NOMO-1 treated with dmso at 0.1 percent for 144 hours (cell line): ENCODE data around the gene ANO1.
"Not testable (repeated sequence)": the region's sequence is repeated elsewhere in the genome, so short reads cannot be mapped to it uniquely, and the experiment has no call there.

ENCODE experiments used
- DNase-seq: peaks from one replicate; lab custom pipeline; 2025; ENCODE audit not compliant: unreplicated experiment; lab: John Stamatoyannopoulos, UW

ANO1 gene

DNA sequence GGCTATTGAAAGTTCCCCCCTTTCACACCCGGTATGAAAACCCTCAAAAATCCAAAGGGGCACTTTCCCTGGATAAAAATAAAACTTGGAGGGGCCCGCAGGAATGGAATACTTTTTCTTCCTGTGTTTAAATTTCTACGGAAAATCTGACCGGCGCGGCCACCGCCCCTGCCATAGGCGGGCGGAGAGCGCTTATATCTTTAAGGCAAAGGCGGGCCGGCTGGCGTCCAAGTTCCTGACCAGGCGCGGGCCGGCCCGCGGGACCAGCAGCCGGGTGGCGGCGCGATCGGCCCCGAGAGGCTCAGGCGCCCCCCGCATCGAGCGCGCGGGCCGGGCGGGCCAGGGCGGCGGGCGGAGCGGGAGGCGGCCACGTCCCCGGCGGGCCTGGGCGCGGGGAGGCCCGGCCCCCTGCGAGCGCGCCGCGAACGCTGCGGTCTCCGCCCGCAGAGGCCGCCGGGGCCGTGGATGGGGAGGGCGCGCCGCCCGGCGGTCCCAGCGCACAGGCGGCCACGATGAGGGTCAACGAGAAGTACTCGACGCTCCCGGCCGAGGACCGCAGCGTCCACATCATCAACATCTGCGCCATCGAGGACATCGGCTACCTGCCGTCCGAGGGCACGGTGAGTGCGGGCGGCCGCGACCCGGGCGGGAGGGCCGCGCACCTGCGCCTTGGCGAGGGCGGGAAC, at the start of gene ANO1:
ANO1 (plus strand) TSS at position 223 of the 686 bp plus-strand sequence; CDS start at position 513, 290 bp downstream.
- no peak for DNase-seq

DNA sequence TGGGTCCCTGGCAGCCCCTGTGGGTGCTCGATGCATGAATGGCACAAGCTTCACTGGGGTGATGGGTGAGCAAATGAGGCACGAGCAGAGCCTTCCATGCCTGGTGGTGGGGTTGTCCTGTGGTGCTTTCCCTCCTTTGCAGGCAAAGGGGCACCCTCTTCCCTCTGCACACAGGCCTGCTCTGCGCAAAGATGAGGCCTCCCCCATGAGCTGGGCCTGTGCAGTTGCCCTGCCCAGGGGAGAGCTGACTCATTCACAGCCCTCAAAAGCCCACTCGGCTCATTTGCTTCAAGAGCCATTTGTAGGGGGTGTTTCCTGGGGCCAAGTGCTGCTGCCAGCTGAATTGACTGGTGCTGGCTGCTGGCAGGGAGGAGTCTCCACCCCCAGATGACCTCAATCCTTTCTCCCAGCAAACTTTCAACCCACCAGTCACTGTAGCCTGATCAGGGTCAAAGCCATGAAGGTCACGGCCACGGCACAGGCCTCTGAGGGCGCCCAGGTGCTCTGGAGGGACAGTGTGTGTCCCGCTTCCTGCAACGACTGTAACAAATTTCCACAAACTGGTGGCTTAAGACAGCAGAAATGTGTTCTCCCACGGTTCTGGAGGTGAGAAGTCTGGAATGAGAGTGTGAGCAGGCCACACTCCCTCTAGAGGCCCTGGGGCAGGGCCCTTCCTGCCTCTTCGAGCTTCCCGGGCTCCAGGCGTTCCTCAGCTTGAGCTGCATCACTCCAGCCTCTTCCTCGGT, 48.8 kb upstream of the ANO1 start:
- DNase-seq: no peak

DNA sequence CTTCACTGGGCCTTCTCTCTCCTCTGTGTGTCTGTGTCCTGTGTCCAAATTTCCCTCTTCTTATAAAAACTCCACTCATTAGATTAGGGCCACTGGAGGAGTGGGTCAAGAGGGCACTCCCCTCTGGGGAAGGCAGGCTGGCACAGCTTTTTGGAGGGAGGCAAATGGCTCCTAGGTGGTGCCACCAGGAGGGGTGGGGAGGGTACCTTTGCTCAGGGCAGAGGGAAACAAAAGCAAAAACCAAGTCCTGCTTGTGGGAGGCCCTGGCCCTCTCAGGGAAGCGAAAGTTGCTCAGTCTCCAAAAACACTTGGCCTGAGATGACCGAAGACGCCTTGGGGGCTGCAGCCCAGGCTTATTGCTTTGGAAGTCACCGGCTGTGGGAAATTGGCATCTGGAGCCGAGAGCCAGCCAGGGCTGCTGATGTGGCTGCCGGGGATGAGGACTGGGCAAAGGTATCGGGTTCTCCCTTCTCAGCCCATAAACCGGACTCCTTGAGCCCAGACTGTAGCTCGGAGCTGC, 48.2 kb upstream of the ANO1 start:
- no peak for DNase-seq

DNA sequence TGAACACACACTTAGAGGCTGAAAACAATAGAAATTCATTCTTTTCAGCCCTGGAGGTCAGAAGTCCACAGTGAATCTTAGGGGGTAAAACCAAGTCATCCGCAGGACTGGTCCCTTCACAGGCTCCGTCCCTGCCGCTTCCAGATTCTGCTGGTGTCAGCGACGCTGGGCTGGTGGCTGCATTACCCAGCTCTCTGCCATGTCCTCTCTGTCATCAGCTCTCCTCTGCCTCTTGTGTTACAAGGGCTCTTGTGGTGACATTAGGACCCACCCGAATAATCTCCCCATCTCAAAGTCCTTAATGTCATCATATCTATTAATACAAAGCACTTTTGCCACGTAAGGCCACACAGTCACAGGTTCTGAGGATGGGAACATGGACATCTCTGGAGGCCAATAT, 47.7 kb upstream of the ANO1 start:
- no peak for DNase-seq

DNA sequence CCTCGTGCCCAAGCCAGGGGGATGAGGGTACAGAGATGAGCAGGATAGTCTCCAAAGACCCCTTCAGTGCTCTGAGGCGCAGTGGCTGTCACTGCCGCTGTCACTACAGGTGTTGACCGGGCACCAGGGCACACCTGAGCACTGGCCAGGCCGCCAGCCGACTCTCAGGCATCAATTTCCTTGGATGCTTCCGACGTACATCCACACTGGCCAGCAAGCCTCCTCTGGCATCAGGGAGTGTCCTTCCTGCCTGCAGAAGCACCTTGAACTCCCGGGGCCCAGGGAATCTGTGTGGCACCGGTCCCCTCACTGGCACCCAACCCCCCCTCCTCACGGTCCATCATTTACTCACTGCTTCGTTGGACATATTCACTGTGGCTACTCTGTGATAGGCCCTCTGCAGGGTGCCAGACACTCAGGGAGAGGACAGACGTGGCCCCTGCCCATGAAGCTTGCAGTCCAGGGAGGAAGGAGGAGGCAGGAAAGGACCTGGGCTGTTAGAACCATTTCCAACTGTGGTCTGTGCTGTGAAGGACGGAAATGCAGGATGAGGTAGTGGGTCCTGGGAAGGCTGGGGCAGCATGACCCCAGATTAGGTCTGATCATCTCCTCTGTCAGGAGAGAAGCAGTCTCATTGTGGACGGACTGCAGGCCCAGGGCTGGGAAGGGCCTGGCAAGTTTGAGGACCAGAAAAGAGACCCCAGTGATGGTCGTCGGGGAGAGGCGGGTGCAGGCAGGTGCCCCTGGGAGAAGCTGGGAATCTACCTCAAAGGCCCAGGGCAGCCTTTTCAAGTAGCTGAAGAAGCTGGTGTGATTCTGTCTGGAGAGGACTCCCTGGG, 46.3 kb upstream of the ANO1 start:
- no peak for DNase-seq

DNA sequence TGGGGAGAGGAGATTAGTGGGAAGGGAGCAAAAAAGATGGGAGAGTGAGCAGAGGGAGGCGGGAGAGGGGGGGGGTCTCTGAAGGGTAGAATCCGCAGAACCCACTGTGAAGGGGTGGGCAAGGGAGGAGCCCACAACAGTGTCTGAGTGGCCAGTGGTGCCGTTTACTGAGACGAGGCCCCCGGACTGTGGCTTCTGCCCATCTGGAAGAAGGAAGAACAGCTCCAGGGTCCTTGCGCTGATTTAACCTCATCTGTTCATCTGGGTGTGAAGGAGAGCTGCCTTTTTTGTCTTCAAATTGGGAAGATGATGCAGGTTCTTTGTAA, 45.7 kb upstream of the ANO1 start:
- DNase-seq: no peak

DNA sequence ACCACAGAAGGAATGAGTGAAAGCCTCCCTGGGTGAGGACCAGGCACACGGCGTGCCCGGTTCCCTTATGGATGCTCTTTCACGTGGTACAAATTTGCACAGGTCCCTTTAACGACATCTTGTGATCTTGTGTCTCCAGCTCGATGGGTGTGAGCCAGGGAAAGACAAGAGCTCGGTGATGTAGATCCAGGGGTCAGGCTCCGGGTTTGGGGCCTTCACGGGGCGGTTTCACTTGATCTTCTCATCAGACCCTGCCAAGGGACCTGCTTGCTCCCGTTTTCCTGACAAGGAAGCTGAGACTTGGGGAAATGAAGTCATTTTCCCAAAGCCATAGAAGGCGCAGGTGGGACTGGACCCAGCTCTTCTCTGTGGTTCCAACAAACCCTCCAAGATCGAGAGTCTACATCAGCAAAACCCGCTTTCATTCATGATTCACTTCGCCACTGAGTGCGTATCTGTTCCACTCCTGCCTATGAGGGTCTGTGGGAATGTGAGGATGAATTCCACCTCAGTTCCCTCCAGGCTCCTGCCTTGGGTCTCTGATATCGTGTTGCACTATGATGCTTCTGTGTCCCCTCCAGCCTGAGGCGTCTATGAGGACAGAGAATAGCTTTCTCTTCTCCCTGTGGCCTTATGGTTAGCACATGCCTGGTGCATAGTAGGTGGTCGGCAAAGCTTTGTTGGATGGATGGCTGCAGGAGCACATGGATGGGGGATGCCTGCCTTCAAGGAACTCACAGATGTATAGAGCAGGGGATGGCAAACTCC, 45.0 kb upstream of the ANO1 start:
- no peak for DNase-seq

DNA sequence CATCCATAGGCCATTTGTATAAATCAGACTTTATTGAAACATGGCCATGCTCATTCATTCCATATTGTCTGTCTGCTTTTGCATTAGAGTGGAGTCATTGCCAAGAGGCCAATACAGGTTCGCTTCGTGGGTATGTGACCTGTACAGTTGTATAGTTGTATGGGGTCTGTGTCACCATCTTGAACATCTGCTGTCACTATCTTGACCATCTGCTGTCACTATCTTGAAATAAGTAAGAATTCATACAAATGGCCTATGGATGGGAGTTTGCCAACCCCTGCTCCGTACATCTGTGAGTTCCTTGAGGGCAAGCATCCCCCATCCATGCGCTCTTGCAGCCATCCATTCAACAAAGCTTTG, 44.4 kb upstream of the ANO1 start:
- DNase-seq: no peak

DNA sequence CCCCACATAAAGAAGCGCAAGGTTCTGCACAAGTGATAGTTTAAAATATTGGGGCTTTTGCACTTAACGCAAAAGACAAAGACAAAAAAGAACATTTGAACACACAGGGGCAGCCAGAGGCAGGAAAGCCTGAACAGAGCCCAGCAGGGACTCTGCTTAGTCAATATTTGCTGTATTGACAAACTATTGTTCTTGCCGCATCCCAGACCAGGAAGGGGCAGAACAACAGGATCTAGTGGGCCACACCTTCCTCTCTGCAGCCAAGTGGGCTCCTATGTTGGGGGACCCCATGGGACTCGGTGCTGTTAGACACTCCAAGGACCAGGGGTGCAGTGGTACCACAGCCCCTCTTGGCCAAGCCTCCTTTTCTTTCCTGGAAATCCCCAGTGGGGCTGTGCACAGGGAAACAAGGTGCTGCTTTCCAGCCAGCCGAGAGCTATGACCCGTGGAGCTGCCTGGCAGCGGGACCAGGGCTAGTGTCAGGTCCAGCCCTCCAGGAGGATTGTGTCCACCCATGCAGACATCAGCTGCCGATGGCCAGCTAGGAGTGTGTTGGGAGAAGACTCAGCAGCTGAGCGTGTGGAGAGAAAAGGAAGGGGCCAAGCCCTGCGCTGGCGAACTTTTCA, 43.3 kb upstream of the ANO1 start:
- no peak for DNase-seq

DNA sequence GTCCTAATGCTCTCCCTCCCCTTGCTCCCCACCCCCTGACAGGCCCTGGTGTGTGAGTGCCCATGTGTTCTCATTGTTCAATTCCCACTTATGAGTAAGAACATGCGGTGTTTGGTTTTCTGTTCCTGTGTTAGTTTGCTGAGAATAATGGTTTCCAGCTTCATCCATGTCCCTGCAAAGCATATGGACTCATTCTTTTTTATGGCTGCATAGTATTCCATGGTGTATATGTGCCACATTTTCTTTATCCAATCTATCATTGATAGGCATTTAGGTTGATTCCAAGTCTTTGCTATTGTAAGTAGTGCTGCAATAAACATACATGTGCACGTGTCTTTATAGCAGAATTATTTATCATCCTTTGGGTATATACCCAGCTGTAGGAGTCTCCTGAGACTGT, 42.5 kb upstream of the ANO1 start:
- not testable (repeated sequence) for DNase-seq

DNA sequence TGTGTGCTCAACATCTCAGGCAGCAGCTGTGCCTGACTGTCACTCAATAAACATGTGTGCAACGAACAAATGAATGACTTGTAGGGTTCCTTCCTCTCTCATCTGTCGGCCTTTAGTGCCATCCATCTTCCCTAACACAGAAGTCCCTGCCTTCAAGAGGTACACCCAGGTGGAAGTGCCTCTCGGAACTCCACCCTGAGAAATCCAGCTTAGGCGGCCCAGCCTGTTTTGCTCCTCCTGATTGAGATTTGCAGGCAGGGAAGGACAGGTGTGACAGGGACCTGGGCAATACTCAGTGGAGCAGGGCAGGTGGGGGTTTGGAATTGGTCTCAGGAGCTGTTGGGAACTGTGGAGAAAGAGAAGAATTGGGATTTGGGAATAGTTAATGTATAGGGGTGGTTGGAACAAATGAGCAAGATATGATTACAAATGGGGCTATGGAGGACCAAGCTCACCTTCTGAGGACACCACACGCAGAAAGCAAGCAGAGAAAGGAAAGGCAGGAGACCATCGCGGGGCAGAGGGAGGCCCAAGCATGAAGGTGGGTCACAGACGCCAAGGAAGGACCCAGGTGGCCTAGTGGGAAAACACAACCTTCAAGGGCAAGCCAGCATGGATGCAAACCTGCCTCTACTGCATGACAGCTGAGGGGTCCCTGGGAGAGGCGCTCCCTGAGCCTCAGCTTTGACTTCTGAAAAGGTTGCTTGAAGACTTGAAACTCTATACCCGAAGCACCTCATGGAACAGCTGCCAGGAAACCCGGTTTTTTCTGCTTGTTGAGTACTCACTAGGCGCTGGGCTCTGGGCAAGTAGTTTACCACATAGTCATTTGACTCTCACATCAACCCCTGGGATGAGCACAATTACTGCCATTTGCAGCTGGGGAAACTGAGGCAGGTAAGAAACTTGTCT, 40.9 kb upstream of the ANO1 start:
- no peak for DNase-seq

DNA sequence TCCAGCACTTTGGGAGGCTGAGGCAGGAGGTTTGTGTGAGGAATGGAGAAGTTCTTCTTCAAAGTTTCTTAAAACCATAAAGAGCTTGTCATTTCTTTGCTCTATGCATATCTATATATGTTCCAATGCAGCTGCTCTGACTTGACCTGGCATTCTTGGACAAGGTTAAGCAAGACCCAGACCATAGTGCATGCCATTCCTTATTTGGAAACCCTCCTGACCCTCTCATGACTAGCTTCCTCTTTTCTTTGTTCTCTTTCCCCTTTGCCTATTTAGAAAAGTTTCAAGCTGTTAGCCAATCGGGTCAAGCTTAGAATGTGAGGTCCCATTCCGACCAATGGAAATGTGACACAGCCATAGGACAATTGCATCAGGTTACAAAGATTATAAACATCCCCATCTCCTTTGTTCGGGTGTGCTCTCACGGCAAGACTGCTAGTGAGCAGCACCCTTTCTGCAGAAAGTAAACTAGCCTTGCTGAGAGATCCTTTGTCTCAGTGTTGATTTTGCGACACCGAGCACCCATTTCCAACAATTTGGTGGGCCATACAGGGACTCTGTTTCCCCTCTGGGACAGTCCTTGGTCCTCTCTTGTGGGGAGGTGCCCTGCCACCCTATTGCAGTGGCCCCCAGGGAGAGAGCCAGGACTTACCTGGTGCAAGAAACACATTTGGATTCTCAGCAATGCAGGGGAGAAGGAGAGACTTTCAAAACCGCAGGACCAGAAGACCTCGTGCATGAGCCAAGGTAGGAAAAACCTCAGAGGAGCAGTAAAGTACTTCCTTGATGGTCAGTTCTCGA, 39.9 kb upstream of the ANO1 start:
- no peak for DNase-seq

DNA sequence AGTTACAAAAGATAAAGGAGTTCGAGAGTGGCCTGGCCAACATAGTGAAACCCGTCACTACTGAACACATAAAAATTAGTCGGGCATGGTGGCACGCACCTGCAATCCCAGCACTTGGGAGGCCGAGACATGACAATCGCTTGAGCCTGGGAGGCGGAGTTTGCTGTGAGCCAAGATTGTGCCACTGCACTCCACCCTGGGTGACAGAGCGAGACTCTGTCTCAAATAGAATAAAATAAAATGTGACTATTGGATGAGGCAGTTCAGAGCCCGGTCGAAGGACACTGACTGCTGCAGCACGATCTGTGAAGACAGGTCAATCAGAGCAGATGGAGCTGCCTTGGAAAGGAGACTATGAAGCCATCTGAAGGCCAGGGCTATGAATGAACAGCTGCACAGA, 37.7 kb upstream of the ANO1 start:
- no peak for DNase-seq

DNA sequence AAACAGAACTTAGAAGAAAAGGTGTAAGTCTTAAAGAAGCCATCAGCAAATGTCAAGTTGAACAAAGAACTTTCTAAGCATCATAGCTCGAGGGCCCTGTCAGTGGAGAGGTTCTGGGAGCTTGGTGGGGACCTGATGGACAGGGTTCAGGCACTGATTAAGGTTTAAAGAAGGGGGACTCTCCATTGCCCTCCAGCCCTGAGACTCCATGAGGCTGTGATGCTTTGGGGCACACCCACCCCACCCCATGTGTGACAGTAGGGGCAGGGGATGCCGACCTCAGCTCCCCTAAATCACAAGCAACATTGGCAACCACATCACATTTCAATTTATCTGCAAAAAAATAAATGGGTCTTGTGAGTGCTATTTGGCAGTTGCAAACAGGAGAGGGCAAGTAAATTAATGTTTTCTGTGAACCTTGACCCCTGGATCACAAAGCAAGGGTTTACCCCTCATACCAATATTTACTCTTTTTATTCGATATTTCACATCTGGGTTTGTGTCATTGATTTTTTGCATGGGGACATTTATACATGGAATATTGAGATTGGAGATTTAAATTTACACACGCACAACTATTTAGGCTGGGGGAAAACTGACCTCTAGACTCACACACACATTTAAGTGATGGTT, 37.1 kb upstream of the ANO1 start:
- no peak for DNase-seq

DNA sequence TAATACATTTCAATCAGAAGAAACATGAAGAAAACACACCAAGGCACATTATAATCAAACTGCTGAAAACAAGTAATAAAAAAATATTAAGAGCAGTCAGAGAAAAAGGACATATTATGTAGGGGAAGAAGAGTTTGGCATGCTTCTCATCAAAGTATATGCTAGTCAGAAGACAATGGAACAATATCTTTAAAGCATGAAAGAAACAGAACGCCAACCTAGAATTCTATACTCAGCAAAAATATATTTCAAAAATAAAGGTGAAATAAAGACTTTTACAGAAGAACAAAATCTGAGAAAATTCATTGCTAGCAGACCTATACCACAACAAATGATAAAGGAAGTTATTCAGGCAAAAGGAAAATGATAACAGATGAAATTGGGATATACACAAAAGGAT, 34.6 kb upstream of the ANO1 start:
- DNase-seq: no peak

DNA sequence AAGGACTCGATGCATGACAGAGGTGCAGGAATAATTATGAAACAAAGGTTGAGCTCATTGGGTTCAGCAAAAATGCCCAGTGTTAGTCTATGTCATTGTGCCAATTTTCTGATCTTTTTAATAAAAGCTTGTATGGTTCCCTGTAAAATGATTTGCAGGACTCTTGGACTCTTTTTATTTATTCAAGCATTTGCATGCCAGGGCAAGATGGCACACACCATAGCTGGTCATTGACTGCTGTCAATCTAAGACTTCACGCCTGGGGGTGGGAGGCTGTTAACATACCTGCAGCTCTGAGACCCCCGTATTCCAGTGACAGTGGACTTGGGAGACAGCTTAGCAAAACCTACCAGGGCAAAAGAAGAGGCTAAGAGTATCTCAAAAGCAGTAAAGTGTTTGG, 32.0 kb upstream of the ANO1 start:
- DNase-seq: no peak

DNA sequence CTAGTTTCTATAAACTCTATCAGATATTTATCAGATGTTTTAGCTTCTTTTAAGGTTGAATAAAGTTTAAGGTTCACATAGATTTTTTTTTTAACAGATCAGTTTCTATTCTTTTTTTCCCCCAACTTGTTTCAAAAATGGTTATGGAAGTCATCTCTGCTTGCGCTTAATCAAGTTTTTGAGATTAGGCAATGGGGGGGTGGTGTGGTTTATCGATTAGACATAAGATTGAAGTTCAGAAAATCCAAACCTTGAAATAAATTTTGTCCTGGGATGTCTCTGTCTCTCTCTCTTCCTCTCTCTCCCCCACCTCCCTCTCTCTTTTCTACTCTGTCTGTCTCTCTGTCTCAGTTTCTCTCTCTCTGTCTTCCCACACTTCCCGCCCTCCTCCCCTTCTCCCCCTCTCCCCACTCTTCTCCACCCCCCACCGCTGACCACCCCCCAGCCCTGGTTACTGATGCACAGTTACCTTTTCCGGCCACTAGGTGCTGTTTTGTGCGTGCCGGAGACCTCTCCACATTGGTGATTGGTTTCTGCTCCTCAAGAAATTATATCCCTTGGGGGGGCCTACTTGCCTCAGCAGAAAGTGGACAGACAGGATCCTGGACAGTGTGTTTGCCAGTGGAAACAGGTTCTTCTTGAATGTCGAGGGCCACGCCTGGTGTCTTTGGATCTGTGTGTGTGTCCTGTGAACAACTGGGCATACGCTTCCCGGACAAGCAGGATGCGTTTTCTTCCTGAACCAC, 29.7 kb upstream of the ANO1 start:
- DNase-seq: no peak

DNA sequence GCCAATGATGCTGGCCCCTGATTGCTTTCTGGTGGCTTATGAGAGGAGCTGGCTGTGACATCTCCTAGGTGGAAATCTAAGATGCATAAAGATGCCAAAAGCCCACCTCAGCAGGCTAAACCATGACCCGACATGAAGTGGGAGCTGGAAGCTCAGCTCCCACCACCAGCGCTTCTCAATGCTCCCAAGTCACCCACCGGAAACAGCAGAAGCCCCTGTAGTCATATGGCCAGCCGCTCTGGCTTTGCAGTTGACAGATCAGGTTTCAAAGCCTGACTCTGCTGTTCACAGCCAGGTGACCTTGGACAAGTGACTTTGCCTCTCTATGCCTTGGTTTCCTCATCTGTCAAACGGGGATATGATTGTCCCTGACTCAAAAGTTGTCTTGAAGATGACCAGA, 29.1 kb upstream of the ANO1 start:
- DNase-seq: no peak
